Measurements from ENCODE around the gene DGKG.

GRCh38 chr3:186368717-186369116 lies 6.7 kb upstream of the DGKG start:
- no peak for TF ChIP-seq CTCF (IDR thresholded peaks at IDR 0.05 in 2 of 3, conservative IDR thresholded peaks at IDR 0.05 in 1 of 3; ENCODE audit: control insufficient read depth in 2 of 3, extremely low read depth in 1 of 3, insufficient read depth in 1 of 3, low read depth in 3 of 3, low read length in 3 of 3)
- no peak for TF ChIP-seq PRDM15 (CRISPR knock-in tag; IDR thresholded peaks at IDR 0.05)
- no peak for TF ChIP-seq ELK1 (IDR thresholded peaks at IDR 0.05; ENCODE audit: low read depth, low read length)
- TF ChIP-seq POLR2AphosphoS5 (IDR thresholded peaks at IDR 0.05; ENCODE audit: low read length) = no peak
- TF ChIP-seq YY1 (IDR thresholded peaks at IDR 0.05; ENCODE audit: low read depth, low read length) = no peak
- no peak for TF ChIP-seq NFIC (IDR thresholded peaks at IDR 0.05; ENCODE audit: low read depth, low read length)
- no peak for TF ChIP-seq ASH2L (IDR thresholded peaks at IDR 0.05; ENCODE audit: borderline replicate concordance, low read depth)
- no peak for TF ChIP-seq ATF3 (IDR thresholded peaks at IDR 0.05; ENCODE audit: borderline replicate concordance, extremely low read depth, low read depth, low read length)
- no peak for TF ChIP-seq ZNF592 (IDR thresholded peaks at IDR 0.05)
- TF ChIP-seq SMC3 (IDR thresholded peaks at IDR 0.05; ENCODE audit: borderline replicate concordance, low read length) = no peak
